HepG2 (cell line): ENCODE measurements around the gene KCNQ2. TPM values are rescaled to one million over a fixed set of nuclear protein-coding genes. Genes with fewer than 3 reads are reported as not detected.

ENCODE experiments used
- ATAC-seq: fragments of 200-7000 bp; cut with Tn5 transposase; 3 replicates; pipeline ENCODE4 v1.9.1; 2020; ENCODE audit warnings: mild to moderate bottlenecking, moderate library complexity
- BruUV-seq: library from RNA; stranded (reverse); fragments of 400-500 nt; replicated peaks from 2 replicates; lab custom pipeline; 2021; lab: Mats Ljungman, UMichigan
- CTCF ChIA-PET: fragments of 300-600 bp; formaldehyde crosslinking; extraction: SDS; loops from one replicate; lab custom pipeline; 2021; ENCODE audit warnings: low total read pairs, inconsistent platforms, low intra/inter-chr PET ratio; lab: Yijun Ruan, JAX
- POLR2A ChIA-PET: fragments of 350-600 bp; sonication (Branson Sonifier 250); formaldehyde crosslinking; loops from one replicate; lab custom pipeline; 2020; ENCODE audit warnings: antibody characterized with exemption, inconsistent platforms; lab: Yijun Ruan, JAX
- DNase-seq: peaks from one replicate; pipeline ENCODE4 v3.0.0-alpha.2; 2015; ENCODE audit warnings: low spot score
- FAIRE-seq: peaks from 3 replicates; lab custom pipeline; 2011; peaks lifted over from hg19 to GRCh38; lab: Jason Lieb, UNC
- H2AFZ ChIP-seq: one replicate; pipeline ENCODE4 v1.6.1; 2011; ENCODE audit warnings: low read length, inconsistent platforms
- H3K27ac ChIP-seq: fragments of 300-600 bp; 3 replicates; pipeline ENCODE4 v1.8.0; 2011; ENCODE audit warnings: mixed run types, mild to moderate bottlenecking, mixed read lengths, low read length, inconsistent platforms; ENCODE audit not compliant: insufficient read depth; ENCODE audit errors: extremely low read length
- H3K27me3 ChIP-seq, 2 experiments: fragments of 200-600 bp in 1 of 2; 2 replicates in 1 of 2; 3 replicates in 1 of 2; pipeline versions ENCODE4 v1.6.0 to v1.8.0; 2011; ENCODE audit warnings: low read length in 2 of 2, mild to moderate bottlenecking in 2 of 2, moderate library complexity in 2 of 2, inconsistent platforms in 1 of 2; ENCODE audit not compliant: insufficient read depth in 2 of 2, control insufficient read depth in 1 of 2
- H3K36me3 ChIP-seq, 2 experiments: fragments of 200-600 bp in 1 of 2; replicated peaks in 1 of 2; 2 replicates in 1 of 2; 3 replicates in 1 of 2; pipeline versions ENCODE4 v1.5.1 to v1.8.0; 2011; ENCODE audit warnings: low read length in 2 of 2, inconsistent platforms in 1 of 2; ENCODE audit not compliant: insufficient read depth in 2 of 2, control insufficient read depth in 1 of 2
- H3K4me1 ChIP-seq: 2 replicates; pipeline ENCODE4 v1.5.1; 2012; ENCODE audit warnings: low read length, inconsistent platforms; ENCODE audit not compliant: insufficient read depth
- H3K4me2 ChIP-seq: 2 replicates; pipeline ENCODE4 v1.6.0; 2011; ENCODE audit warnings: low read depth, low read length, inconsistent platforms
- H3K4me3 ChIP-seq, 3 experiments: fragments of 200-600 bp in 1 of 3; sonication (generic), shearing (Covaris generic) in 1 of 3; replicated peaks in 1 of 3; 2 replicates each; pipeline ENCODE4 v1.5.1; 2011 to 2016; ENCODE audit warnings: low read length in 3 of 3, inconsistent platforms in 2 of 3, low read depth in 2 of 3, mild to moderate bottlenecking in 2 of 3, control low read depth in 1 of 3, mixed read lengths in 1 of 3; ENCODE audit not compliant: insufficient read depth in 1 of 3
- H3K79me2 ChIP-seq: one replicate; pipeline ENCODE4 v1.6.1; 2011; ENCODE audit warnings: low read length, inconsistent platforms; ENCODE audit not compliant: insufficient read depth
- H3K9ac ChIP-seq: 2 replicates; pipeline ENCODE4 v1.6.0; 2011; ENCODE audit warnings: mild to moderate bottlenecking, low read depth, low read length, inconsistent platforms; ENCODE audit not compliant: insufficient read depth
- H3K9me3 ChIP-seq: 2 replicates; pipeline ENCODE4 v1.5.1; 2012; ENCODE audit warnings: mild to moderate bottlenecking, low read length
- H4K20me1 ChIP-seq: 2 replicates; pipeline ENCODE4 v1.6.0; 2011; ENCODE audit warnings: inconsistent platforms, mild to moderate bottlenecking, low read length, moderate library complexity; ENCODE audit not compliant: insufficient read depth
- ADNP ChIP-seq: sonication (generic); formaldehyde crosslinking; IDR thresholded peaks from 2 replicates; pipeline ENCODE4 v1.4.0; 2020; ENCODE audit warnings: missing genetic modification reagents
- CREM ChIP-seq, 2 experiments: sonication (generic) in 1 of 2; formaldehyde crosslinking in 1 of 2; IDR thresholded peaks; 2 replicates each; pipeline versions ENCODE4 v1.4.0 to v1.6.1; 2016 to 2020; ENCODE audit warnings: antibody characterized with exemption in 1 of 2, mild to moderate bottlenecking in 1 of 2, missing genetic modification reagents in 1 of 2
- EEA1 ChIP-seq: sonication (generic); formaldehyde crosslinking; IDR thresholded peaks from 2 replicates; pipeline ENCODE4 v1.5.1; 2020; ENCODE audit warnings: mild to moderate bottlenecking, missing genetic modification reagents, borderline replicate concordance
- ESRRA ChIP-seq: sonication (generic); formaldehyde crosslinking; IDR thresholded peaks from 2 replicates; pipeline ENCODE4 v1.5.1; 2020; ENCODE audit warnings: mild to moderate bottlenecking, low read depth, missing genetic modification reagents
- HNRNPK ChIP-seq: fragments of 200-400 bp; formaldehyde crosslinking; IDR thresholded peaks from 2 replicates; pipeline ENCODE4 v1.6.1; 2018; ENCODE audit warnings: low read length, low read depth, moderate library complexity, mild to moderate bottlenecking; ENCODE audit not compliant: poor library complexity, severe bottlenecking
- KAT8 ChIP-seq: IDR thresholded peaks from 2 replicates; pipeline ENCODE4 v1.6.1; 2016; ENCODE audit warnings: missing genetic modification reagents, missing compliant biosample characterization
- NFATC3 ChIP-seq: sonication (generic); formaldehyde crosslinking; IDR thresholded peaks from 2 replicates; pipeline ENCODE4 v1.5.1; 2020; ENCODE audit warnings: mild to moderate bottlenecking, missing genetic modification reagents
- PHB2 ChIP-seq: fragments of 450-650 bp; IDR thresholded peaks from 2 replicates; pipeline ENCODE4 v1.6.1; 2018; ENCODE audit not compliant: partially characterized antibody
- RFX3 ChIP-seq: IDR thresholded peaks from 2 replicates; pipeline ENCODE4 v1.6.1; 2016; ENCODE audit warnings: missing biosample characterization, missing genetic modification reagents
- ZFY ChIP-seq: sonication (generic); formaldehyde crosslinking; IDR thresholded peaks from 2 replicates; pipeline ENCODE4 v1.4.0; 2020; ENCODE audit warnings: missing genetic modification reagents
- ZNF235 ChIP-seq: sonication (generic); formaldehyde crosslinking; IDR thresholded peaks from 2 replicates; pipeline ENCODE4 v1.8.1; 2023; ENCODE audit warnings: mild to moderate bottlenecking, missing genetic modification reagents, borderline replicate concordance
- ZNF556 ChIP-seq: sonication (generic); formaldehyde crosslinking; IDR thresholded peaks from 2 replicates; pipeline ENCODE4 v1.4.0; 2020; ENCODE audit warnings: mild to moderate bottlenecking, missing genetic modification reagents, borderline replicate concordance
- WGBS: methylation state at CpG from one replicate; pipeline ENCODE4 v1.1.6; 2017; ENCODE audit warnings: low lambda C conversion rate; 5-methylcytosine and 5-hydroxymethylcytosine counted together
- in situ Hi-C: cut with HindIII; loops from 2 replicates; pipeline ENCODE4 v1.10.0; 2017; ENCODE audit warnings: low pct_unique_long_range_greater_than_20kb; ENCODE audit not compliant: extremely low pct_ligation_motif_present
- intact Hi-C: fragments of 100-400 bp; cut with micrococcal nuclease; formaldehyde crosslinking; loops from one replicate; pipeline ENCODE4 v1.10.0; 2022; ENCODE audit not compliant: unreplicated experiment
- polyA plus RNA-seq, 8 experiments: library from polyadenylated mRNA; depleted of rRNA in 3 of 8; stranded (reverse) in 7 of 8; unstranded in 1 of 8; fragments of >200 nt; fragmentation: Illumina TruSeq in 4 of 8; extraction: Trizol in 4 of 8; gene quantifications; 2 replicates each; pipeline versions ENCODE4 v1.2.1 to v1.2.3, GENCODE V29; 2011 to 2016; ENCODE audit warnings: low read depth in 4 of 8, missing spikeins in 1 of 8, mixed read lengths in 1 of 8; ENCODE audit not compliant: insufficient read depth in 1 of 8
- total RNA-seq, 5 experiments: library from RNA; depleted of rRNA; stranded (reverse); fragments of >200 nt; fragmentation: Illumina TruSeq; extraction: Trizol; gene quantifications; 2 replicates each; pipeline ENCODE4 v1.2.3, GENCODE V29; 2016; ENCODE audit warnings: low read depth in 1 of 5
- TF ChIP-seq, protein P1 (sequence below): sonication (generic); formaldehyde crosslinking; IDR thresholded peaks from 2 replicates; pipeline ENCODE4 v1.4.0; 2020; ENCODE audit warnings: mild to moderate bottlenecking, low read depth, missing genetic modification reagents
- TF ChIP-seq, protein P2 (sequence below): IDR thresholded peaks from 2 replicates; pipeline ENCODE4 v1.6.1; 2016
- TF ChIP-seq, protein P3 (sequence below): sonication (generic); formaldehyde crosslinking; IDR thresholded peaks from 2 replicates; pipeline ENCODE4 v1.5.0; 2020; ENCODE audit warnings: missing genetic modification reagents
- TF ChIP-seq, protein P4 (sequence below): sonication (generic); formaldehyde crosslinking; IDR thresholded peaks from 2 replicates; pipeline ENCODE4 v1.4.0; 2020; ENCODE audit warnings: missing genetic modification reagents, mild to moderate bottlenecking, borderline replicate concordance

KCNQ2 gene
- total and polyA plus RNA-seq, 2 of the 13 experiments (the other 11 are each of a cell fraction or from before 2014, with no cell fraction given) = not detected

DNA sequence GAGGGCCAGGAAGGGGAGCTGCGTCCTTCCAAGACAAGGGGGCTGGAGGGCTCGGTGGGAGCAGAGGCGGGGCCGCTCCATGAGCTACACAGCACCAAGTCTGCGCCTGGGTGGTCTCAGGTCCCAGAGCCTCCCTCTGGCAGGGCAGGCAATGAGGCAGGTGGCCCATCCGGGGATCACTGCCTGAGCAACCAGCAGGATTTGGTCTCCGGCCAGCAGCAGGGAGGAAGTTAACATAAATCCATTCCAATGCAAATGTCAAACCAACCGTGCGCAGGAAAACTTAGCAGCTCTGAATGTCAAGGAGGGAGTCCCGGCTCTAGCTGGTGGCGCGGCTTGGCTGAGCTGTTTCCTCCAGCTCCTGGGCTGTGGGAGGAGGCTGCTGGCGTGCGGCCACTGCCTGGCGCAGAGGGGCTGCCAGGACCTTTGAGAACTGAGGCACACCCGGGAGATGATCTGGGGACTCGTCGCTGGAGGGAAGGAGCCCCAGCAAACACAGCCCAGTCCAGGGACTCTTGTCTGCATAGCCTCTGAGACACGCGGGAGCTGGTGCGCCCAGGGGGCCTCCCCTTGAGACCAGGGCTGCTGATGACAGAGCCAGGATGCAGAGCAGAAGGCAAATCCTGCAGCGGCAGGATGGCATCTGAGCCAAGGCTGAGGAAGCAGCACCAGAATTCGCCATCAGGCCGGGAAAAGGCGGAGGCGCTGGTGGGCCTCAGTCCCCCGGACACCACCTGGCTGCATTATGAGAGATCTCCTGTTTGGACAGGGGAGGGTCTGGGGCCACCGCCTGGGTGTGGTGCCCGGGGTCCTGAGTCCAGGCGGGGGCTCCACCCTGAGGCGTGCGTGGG lies 78.2 kb downstream of the KCNQ2 start:
- 21% methylated on average over 28 of the region's 32 CpGs for WGBS
- DNase-seq (no peak), ATAC-seq (no peak), FAIRE-seq (no peak)
- Histone ChIP-seq H4K20me1 (peaks cover 4% of the 10 kb centered on the region; the same call in 1 of the 2 replicates), H3K9me3 (no peaks in the 10 kb centered on the region), H3K79me2 (no peaks in the 10 kb centered on the region), H3K27me3 (peaks cover 38 to 76% of the 10 kb centered on the region in 2 experiments), H3K36me3 (no peaks in the 10 kb centered on the region), H2AFZ (no peak overlapping the region), H3K4me3 (no peak overlapping the region), H3K27ac (no peak overlapping the region), H3K4me1 (no peaks in the 10 kb centered on the region), H3K4me2 (no peak overlapping the region), H3K9ac (no peak overlapping the region)
- ChIA-PET CTCF (no interaction called here), POLR2A (no interaction called here)
- intact Hi-C loops (no loop called here), in situ Hi-C loops (no loop called here)
- no TSS peak for BruUV-seq
- TF ChIP-seq RFX3 = no peak
- TF ChIP-seq, protein P1, sequence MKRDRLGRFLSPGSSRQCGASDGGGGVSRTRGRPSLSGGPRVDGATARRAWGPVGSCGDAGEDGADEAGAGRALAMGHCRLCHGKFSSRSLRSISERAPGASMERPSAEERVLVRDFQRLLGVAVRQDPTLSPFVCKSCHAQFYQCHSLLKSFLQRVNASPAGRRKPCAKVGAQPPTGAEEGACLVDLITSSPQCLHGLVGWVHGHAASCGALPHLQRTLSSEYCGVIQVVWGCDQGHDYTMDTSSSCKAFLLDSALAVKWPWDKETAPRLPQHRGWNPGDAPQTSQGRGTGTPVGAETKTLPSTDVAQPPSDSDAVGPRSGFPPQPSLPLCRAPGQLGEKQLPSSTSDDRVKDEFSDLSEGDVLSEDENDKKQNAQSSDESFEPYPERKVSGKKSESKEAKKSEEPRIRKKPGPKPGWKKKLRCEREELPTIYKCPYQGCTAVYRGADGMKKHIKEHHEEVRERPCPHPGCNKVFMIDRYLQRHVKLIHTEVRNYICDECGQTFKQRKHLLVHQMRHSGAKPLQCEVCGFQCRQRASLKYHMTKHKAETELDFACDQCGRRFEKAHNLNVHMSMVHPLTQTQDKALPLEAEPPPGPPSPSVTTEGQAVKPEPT (CRISPR knock-in tag) = no peak
- TF ChIP-seq NFATC3 (CRISPR knock-in tag) = no peak
- no peak for TF ChIP-seq ZFY (CRISPR knock-in tag)
- no peak for TF ChIP-seq ESRRA (CRISPR knock-in tag)
- no peak for TF ChIP-seq EEA1 (CRISPR knock-in tag)
- TF ChIP-seq, protein P2, sequence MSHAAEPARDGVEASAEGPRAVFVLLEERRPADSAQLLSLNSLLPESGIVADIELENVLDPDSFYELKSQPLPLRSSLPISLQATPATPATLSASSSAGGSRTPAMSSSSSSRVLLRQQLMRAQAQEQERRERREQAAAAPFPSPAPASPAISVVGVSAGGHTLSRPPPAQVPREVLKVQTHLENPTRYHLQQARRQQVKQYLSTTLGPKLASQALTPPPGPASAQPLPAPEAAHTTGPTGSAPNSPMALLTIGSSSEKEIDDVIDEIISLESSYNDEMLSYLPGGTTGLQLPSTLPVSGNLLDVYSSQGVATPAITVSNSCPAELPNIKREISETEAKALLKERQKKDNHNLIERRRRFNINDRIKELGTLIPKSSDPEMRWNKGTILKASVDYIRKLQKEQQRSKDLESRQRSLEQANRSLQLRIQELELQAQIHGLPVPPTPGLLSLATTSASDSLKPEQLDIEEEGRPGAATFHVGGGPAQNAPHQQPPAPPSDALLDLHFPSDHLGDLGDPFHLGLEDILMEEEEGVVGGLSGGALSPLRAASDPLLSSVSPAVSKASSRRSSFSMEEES (CRISPR knock-in tag) = no peak
- no peak for TF ChIP-seq ADNP (CRISPR knock-in tag)
- TF ChIP-seq, protein P3, sequence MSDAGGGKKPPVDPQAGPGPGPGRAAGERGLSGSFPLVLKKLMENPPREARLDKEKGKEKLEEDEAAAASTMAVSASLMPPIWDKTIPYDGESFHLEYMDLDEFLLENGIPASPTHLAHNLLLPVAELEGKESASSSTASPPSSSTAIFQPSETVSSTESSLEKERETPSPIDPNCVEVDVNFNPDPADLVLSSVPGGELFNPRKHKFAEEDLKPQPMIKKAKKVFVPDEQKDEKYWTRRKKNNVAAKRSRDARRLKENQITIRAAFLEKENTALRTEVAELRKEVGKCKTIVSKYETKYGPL (CRISPR knock-in tag) = no peak
- no peak for TF ChIP-seq HNRNPK
- TF ChIP-seq, protein P4, sequence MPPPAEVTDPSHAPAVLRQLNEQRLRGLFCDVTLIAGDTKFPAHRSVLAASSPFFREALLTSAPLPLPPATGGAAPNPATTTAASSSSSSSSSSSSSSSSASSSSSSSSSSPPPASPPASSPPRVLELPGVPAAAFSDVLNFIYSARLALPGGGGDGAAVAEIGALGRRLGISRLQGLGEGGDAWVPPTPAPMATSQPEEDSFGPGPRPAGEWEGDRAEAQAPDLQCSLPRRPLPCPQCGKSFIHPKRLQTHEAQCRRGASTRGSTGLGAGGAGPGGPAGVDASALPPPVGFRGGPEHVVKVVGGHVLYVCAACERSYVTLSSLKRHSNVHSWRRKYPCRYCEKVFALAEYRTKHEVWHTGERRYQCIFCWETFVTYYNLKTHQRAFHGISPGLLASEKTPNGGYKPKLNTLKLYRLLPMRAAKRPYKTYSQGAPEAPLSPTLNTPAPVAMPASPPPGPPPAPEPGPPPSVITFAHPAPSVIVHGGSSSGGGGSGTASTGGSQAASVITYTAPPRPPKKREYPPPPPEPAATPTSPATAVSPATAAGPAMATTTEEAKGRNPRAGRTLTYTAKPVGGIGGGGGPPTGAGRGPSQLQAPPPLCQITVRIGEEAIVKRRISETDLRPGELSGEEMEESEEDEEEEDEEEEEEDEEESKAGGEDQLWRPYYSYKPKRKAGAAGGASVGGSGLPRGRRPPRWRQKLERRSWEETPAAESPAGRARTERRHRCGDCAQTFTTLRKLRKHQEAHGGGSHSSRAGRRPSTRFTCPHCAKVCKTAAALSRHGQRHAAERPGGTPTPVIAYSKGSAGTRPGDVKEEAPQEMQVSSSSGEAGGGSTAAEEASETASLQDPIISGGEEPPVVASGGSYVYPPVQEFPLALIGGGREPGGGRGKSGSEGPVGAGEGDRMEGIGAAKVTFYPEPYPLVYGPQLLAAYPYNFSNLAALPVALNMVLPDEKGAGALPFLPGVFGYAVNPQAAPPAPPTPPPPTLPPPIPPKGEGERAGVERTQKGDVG (CRISPR knock-in tag) = no peak
- TF ChIP-seq CREM (IDR thresholded peaks at IDR 0.05) = no peak
- TF ChIP-seq CREM (CRISPR knock-in tag; IDR thresholded peaks at IDR 0.05) = no peak
- TF ChIP-seq KAT8 (CRISPR knock-in tag) = no peak
- no peak for TF ChIP-seq ZNF556 (CRISPR knock-in tag)
- TF ChIP-seq PHB2 = no peak
- no peak for TF ChIP-seq ZNF235
